ENCODE measurements around the gene PLAGL2. TPM values are rescaled to one million over a fixed set of nuclear protein-coding genes. Genes with fewer than 3 reads are reported as not detected.

Gene PLAGL2
- polyA plus RNA-seq, 1 donor from 2014 or later, result 2.7 TPM

DNA sequence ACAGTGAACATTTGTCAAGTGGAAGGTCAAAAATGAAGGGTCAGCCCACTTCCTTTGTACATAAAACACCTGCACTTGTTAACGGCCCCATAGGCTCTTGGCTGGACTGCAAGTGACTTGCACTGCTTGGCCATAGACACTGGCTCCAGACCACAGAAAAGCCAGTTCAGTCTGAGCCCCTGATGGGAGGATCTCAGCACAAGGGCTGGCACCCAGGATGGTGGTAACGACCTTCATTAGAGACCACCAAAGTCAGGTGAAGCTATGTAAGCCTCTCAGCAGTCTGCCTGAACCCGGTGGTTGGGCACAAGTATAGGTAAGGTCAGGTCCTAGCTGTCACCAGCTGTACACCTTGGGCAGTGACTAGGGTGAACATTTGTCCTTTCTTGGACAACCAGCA lies 16.1 kb downstream of the PLAGL2 start:
- Histone ChIP-seq H3K4me2 (ENCODE audit: low read length) (no peak overlapping the region), H3K27ac (ENCODE audit: low read length) (no peak overlapping the region)

DNA sequence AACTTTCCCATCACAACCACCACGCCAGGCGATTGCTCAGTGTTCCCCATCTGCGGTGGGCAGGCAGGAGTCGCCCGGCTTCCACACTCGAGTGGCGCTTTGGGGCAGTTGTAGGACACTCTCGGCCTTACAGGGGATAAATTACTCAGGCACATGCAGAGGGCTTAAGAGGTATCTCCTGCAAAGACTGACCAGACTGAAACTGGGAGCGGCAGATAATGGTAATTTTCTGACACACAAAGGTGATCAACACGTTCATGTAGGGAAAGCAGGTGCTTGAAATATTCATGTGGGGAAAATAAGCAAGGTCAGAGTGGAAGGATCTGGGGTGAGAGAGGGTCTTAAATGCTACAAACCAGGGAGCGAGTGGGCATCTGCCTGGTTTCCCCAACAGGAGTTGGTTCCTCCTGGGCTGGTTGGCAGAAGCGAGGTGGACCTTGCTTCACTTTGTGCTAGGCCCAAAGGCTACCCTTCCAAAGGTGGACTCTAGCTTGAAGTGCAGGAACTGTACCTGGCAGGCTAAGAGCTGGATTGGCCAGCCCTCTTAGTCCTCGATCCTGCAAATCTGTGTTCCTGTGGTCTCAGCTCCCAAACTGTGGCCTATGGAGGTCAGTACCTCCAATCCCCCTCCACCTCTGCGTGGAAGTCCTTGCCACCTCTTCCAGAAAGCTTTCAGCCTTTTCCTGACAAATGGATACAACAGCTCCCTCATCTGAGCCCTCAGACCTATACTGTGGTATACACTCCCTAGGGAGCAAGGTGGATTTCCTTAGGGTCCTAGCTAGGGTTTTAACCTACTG lies 16.7 kb downstream of the PLAGL2 start:
- Histone ChIP-seq H3K27ac (ENCODE audit: low read length) (no peak overlapping the region), H3K36me3 (ENCODE audit: insufficient read depth, low read length) (no peaks in the 10 kb centered on the region), H3K27me3 (ENCODE audit: insufficient read depth, low read depth, low read length) (no peaks in the 10 kb centered on the region), H3F3A (ENCODE audit: insufficient read depth, low read length, poor library complexity, severe bottlenecking) (no peaks in the 10 kb centered on the region), H3K9ac (ENCODE audit: low read length) (peak overlapping the region; percentile 70), H2AFZ (ENCODE audit: low read depth, low read length) (no peak overlapping the region), H4K20me1 (ENCODE audit: insufficient read depth) (no peaks in the 10 kb centered on the region), H3K79me2 (replicated peaks; ENCODE audit: insufficient read depth, low read length) (no peaks in the 10 kb centered on the region), H3K9me2 (ENCODE audit: insufficient read depth, low read length) (no peaks in the 10 kb centered on the region), H3K9me3 (ENCODE audit: low read length) (no peaks in the 10 kb centered on the region), H3K4me2 (ENCODE audit: low read length) (peak overlapping the region; percentile 3), H3K4me3 (ENCODE audit: low read length) (peak overlapping the region; percentile 67)
- TF ChIP-seq EP300 (conservative IDR thresholded peaks at IDR 0.05; ENCODE audit: poor library complexity, severe bottlenecking), result no peak
- TF ChIP-seq, protein P1, sequence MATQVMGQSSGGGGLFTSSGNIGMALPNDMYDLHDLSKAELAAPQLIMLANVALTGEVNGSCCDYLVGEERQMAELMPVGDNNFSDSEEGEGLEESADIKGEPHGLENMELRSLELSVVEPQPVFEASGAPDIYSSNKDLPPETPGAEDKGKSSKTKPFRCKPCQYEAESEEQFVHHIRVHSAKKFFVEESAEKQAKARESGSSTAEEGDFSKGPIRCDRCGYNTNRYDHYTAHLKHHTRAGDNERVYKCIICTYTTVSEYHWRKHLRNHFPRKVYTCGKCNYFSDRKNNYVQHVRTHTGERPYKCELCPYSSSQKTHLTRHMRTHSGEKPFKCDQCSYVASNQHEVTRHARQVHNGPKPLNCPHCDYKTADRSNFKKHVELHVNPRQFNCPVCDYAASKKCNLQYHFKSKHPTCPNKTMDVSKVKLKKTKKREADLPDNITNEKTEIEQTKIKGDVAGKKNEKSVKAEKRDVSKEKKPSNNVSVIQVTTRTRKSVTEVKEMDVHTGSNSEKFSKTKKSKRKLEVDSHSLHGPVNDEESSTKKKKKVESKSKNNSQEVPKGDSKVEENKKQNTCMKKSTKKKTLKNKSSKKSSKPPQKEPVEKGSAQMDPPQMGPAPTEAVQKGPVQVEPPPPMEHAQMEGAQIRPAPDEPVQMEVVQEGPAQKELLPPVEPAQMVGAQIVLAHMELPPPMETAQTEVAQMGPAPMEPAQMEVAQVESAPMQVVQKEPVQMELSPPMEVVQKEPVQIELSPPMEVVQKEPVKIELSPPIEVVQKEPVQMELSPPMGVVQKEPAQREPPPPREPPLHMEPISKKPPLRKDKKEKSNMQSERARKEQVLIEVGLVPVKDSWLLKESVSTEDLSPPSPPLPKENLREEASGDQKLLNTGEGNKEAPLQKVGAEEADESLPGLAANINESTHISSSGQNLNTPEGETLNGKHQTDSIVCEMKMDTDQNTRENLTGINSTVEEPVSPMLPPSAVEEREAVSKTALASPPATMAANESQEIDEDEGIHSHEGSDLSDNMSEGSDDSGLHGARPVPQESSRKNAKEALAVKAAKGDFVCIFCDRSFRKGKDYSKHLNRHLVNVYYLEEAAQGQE (IDR thresholded peaks at IDR 0.05; ENCODE audit: borderline replicate concordance), result peak; percentile 16

More for the DNA sequence above, 16.1 kb downstream of the PLAGL2 start:
- H3K36me3 ChIP-seq (ENCODE audit: insufficient read depth, low read length), result no peaks in the 10 kb centered on the region
- no peaks in the 10 kb centered on the region for H3K79me2 ChIP-seq (replicated peaks; ENCODE audit: insufficient read depth, low read length)
- H3K9ac ChIP-seq (ENCODE audit: low read length), result no peak overlapping the region
- no peak overlapping the region for H2AFZ ChIP-seq (ENCODE audit: low read depth, low read length)
- no peaks in the 10 kb centered on the region for H3K9me2 ChIP-seq (ENCODE audit: insufficient read depth, low read length)
- H3F3A ChIP-seq (ENCODE audit: insufficient read depth, low read length, poor library complexity, severe bottlenecking), result no peaks in the 10 kb centered on the region
- H3K4me3 ChIP-seq (ENCODE audit: low read length), result no peak overlapping the region
- no peaks in the 10 kb centered on the region for H4K20me1 ChIP-seq (ENCODE audit: insufficient read depth)
- no peaks in the 10 kb centered on the region for H3K27me3 ChIP-seq (ENCODE audit: insufficient read depth, low read depth, low read length)
- TF ChIP-seq EP300 (conservative IDR thresholded peaks at IDR 0.05; ENCODE audit: poor library complexity, severe bottlenecking) (no peak), MXI1 (conservative IDR thresholded peaks at IDR 0.05; ENCODE audit: poor library complexity, severe bottlenecking) (no peak), SMC3 (conservative IDR thresholded peaks at IDR 0.05; ENCODE audit: poor library complexity) (no peak), POLR2AphosphoS5 (IDR thresholded peaks at IDR 0.05) (no peak), EZH2 (IDR thresholded peaks at IDR 0.05; ENCODE audit: borderline replicate concordance, insufficient read depth, low read length, poor library complexity, severe bottlenecking) (no peak), TAF1 (IDR thresholded peaks at IDR 0.05; ENCODE audit: low read depth) (no peak), RAD21 (conservative IDR thresholded peaks at IDR 0.05) (no peak)
- TF ChIP-seq, protein P2, sequence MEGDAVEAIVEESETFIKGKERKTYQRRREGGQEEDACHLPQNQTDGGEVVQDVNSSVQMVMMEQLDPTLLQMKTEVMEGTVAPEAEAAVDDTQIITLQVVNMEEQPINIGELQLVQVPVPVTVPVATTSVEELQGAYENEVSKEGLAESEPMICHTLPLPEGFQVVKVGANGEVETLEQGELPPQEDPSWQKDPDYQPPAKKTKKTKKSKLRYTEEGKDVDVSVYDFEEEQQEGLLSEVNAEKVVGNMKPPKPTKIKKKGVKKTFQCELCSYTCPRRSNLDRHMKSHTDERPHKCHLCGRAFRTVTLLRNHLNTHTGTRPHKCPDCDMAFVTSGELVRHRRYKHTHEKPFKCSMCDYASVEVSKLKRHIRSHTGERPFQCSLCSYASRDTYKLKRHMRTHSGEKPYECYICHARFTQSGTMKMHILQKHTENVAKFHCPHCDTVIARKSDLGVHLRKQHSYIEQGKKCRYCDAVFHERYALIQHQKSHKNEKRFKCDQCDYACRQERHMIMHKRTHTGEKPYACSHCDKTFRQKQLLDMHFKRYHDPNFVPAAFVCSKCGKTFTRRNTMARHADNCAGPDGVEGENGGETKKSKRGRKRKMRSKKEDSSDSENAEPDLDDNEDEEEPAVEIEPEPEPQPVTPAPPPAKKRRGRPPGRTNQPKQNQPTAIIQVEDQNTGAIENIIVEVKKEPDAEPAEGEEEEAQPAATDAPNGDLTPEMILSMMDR (IDR thresholded peaks at IDR 0.05; ENCODE audit: poor library complexity, severe bottlenecking), result no peak
- TF ChIP-seq, protein P1 (IDR thresholded peaks at IDR 0.05; ENCODE audit: borderline replicate concordance), result no peak
- H3K9me3 ChIP-seq (ENCODE audit: low read length), result no peaks in the 10 kb centered on the region

Data from neural cell (in vitro differentiated cells).